ENCODE measurements around the gene RANBP9.

RANBP9 gene

DNA sequence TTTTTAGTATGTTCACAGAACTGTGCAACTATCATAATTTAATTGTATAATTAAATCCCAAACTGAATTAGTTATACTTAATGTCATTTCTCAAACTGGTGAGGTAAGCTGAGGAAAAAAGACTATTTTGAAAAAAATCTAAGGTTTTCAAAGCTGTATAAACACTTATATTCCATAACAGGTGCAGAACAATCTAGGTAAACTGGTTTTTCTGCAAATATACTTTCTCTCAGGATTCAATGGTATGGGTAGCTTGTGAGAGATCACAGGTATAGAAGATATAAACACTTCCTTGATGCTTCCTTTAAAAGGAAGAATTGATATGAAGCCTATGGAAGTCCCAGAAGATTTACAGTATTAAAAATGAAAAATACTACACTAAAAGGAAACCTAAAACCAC lies 62.8 kb downstream of the RANBP9 start:
- DNase-seq: no peak

DNA sequence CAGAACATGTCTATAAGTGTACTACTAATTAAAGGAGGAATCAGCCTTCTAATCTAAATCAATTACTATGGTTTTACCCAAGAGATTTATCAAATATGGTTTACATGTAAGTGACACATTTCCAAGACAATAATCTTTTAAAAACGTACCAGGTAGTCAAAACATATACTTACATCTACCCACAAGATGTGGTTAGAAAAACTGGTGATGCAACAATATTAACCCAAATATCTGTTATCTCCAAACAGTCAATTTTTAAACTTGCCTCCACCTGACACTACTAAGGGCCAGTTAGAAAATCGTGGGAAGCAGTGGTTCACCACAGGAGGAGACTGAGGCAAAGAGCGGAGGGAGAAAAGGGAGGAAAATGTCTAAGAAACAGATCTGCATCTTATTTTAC lies 68.5 kb downstream of the RANBP9 start:
- peak in 1 of 5 experiments; percentile 6 for DNase-seq

DNA sequence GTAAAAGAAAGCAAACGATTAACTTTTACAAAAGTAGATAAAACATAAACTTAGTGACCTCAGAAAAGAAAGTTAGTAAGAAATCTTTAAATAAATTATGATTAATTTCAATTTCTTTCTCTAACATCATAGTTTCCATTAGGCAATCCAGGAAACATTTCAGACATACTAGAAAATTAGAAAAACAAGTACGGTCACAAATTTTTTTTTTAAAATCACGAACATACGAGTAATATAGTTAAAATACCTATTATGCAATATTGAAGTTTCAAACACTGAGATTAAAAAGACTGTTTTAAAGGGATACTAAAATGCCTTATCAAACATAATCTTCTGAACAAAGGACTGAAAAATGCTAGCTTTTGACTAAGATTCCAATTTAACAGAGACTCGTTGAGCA lies 70.3 kb downstream of the RANBP9 start:
- DNase-seq: no peak

DNA sequence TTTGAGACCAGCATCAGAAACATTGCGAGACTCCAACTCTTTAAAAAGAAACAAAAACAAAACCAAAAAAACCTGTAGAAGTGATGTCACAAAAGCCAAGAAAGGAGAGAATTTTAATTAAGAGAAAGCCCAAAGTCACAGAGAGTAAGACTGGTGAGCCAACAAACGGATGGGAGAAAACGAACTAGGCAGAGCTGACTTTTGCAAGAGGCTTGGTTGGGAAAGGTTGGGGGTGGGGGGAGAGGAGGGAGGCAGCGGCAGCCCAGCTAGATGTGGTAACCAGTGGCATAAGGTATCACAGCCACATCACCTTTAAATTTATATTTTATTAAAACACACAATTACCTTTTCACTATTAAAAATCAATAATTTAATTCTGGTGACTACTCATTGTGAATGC lies 73.0 kb downstream of the RANBP9 start:
- no peak for DNase-seq

DNA sequence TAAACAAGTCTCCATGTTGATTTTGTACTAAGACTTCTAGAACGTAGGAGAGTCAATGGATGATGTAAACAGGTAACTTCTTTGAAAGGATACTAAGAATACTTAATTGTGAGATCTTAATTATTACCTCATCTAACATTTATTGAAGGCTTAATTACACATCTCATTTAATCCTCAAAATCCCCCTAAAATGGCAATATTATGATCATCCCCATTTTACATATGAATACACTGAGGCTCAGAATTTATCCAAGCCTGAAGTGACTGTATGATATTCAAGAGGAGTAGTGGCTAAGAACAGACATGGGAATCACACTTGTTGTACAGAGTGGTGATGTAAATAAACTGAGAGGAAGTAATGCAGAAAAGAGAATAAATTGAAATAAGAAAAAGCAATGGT lies 73.6 kb downstream of the RANBP9 start:
- DNase-seq: no peak

DNA sequence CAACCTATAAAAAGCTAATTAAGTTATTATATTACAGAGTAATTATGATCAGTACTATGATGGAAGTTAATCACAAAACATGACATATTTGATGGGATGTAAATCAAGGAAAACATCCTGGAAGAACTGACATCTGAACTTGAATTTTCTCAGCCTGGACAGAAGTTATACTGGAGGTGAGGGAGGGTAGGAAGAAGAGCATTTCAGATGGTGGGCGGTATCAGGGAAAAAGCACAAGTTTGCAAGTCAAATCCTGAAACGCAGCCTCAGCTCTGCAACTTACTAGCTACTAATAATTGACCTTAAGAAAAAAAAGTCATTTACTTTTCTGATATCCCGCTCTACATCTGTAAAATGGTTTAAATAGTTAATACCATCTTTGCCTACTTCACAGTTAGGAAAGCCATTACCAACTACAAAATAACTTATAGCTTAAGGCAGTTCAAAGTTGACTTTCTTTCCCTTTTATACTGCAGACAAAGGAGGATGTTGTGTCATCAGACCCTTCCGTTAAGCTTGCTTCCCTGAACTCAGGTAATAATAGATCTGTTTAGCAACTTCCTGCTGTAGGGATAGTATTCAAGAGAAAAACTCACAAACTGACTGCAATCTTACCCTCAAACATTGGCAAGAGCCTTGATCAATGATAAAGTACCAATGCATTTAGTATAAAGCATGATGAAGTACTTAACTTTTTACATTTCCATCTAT lies 75.5 kb downstream of the RANBP9 start:
- no peak for DNase-seq

DNA sequence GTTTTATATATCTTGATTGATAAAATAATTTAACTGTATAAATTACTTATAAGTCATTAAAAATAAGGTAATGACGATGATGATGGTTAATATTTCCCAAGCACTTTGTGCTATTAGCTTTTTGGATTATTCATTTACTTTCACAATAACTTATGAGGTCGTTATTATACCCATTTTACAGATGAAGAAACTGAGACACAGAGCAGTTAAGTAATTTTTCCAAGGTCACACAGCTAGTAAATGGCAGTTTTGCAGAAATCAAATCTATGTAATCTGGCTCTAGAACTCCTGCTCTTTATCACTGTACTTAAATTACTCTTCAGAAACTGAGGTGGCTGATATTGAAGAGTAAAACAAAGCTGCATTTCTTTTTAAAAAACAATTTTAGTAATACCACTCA lies 78.3 kb downstream of the RANBP9 start:
- DNase-seq: no peak

DNA sequence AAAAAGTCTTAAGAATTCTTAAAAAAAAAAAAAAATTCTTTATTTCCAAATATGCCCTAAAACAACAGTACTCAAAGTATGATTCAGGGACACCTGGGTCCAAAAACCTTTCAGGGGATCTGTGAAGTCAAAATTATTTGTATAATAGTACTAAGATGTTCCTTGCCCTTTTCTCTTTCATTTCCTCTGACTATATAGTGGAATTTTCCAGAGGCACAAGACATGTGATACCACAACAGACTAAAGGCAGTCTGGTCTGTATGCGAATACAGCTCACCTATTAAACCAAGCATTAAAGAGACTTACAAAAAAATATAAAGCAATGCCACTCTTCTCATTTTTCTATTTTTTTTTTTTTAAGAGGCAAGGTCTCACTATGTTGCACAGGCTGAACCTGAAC lies 81.1 kb downstream of the RANBP9 start:
- no peak for DNase-seq

DNA sequence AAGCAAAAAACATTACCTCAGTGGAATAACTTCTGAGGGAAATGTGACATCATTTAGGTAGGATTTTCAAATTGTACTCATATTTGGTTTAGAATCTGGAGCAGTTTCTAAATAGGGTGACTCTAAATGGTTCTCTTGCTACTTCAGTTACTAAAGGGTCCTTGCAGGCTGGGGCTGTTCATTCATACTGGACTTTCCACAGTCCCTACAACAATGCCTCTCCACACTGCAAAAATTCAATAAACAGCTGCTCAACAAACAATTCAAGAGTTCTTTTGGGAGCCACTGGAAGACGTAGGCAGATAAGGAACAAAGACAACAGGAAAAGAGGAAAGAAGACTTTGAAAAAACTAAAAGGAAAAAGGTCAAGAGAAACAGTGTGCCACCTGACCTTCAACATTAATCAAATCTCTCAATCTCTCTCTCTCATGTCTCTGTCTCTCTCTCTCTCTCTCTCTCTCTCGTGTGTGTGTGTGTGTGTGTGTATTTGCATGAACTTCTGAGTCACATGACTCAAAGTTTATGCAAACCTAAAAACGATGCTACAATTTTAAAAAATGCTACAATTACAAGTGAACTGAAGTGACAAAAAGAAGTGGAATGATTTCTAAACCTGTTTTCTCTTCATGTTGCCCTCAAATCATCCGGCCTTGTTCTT lies 82.0 kb downstream of the RANBP9 start:
- no peak for DNase-seq

DNA sequence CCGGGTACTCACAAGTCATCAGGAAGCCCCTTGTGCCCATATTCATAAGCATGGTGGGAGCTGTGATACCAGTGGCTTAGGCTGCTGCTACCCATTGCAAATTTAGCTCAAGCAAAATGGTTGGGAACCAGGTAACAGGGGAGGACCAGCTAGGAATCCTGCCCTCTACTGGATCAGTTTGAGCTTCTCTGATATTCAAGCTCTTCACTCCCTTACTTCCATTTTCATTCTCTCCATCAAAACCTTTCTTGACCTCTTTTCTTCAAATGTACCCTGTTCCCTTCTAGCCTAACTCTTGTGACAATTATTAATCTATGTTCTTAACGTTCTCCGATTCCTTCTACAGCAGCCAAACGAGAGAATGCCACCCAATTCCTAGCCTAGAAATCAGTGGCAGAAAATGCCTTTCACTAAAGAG lies 86.8 kb downstream of the RANBP9 start:
- DNase-seq: peak in 2 of 5 experiments; percentile 7 to 65

DNA sequence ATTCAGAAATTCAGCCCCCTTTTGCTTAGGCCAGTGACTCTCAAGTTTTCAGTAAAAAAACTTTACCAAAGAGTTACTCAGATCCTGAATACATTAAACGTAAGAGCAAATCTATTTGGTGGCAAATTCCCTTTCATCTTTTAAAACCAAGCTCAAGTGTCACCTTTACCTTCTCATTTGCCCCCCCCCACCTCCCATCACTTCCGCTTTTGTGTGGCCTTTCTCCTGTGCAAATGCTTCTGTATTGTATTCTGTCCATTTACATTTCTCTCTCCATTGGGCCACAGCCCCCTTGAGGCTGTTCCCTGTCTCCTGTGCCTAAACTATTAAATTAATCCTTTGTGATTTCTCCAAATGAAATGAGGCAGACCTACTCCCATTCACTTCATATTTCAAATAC lies 94.6 kb downstream of the RANBP9 start:
- no peak for DNase-seq

DNA sequence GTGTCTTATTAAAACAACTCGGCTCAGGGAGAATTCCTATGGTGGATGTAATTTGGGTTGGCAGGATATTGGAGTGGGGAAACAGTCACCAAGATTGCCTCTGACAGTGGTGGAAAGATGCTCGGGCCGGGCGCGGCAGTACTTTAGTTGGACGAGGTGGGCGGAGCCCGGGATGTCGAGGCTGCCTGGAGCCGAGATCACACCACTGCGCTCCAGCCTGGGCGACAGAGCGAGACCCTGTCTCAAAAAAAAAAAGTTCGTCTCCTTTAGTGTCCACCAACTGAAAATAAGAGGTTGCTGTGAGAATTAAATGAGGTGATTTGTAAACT lies 95.9 kb downstream of the RANBP9 start:
- peak; percentile 21 to 48 (median 31) for DNase-seq

DNA sequence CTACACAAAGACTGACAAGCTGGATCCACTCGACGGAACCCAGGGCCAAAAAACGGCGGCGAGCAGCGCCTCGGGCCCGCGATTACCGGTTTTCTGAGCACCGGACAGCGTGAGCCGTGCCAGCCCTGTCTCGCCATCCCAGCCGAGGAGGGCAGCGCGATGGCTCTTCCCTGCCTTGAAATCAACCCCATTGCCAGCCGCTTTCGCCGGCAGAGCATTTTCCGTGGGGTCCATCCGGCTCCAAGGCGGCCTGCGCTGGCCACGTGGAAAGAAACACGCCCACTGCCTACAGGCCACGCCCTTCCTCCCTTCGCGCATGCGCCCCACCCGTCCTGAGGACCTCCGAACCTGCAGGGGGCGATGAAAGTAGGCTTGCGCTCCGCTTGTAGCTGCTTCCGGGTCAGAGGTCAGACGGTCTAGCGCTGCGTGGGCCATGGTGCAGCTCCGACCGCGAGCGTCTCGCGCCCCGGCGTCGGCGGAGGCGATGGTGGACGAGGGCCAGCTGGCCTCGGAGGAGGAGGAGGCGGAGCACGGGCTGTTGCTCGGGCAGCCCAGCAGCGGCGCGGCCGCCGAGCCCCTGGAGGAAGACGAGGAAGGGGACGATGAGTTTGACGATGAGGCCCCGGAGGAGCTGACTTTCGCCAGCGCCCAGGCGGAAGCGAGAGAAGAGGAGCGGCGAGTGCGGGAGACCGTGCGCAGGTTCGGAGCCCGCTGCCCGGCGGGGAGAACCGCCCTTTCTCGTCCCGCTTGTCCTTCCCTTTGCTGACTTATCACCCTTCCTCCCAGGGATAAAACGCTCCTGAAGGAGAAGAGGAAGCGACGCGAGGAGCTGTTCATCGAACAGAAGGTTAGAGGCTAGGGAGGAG lies 96.5 kb downstream of the RANBP9 start, which contains the start of gene NOL7:
Gene NOL7, plus strand, starts transcription at position 410 of the 866 bp plus-strand sequence. Its CDS starts 24 bp downstream, at position 434.
- DNase-seq: peak; percentile 97 to 98 (median 98)

DNA sequence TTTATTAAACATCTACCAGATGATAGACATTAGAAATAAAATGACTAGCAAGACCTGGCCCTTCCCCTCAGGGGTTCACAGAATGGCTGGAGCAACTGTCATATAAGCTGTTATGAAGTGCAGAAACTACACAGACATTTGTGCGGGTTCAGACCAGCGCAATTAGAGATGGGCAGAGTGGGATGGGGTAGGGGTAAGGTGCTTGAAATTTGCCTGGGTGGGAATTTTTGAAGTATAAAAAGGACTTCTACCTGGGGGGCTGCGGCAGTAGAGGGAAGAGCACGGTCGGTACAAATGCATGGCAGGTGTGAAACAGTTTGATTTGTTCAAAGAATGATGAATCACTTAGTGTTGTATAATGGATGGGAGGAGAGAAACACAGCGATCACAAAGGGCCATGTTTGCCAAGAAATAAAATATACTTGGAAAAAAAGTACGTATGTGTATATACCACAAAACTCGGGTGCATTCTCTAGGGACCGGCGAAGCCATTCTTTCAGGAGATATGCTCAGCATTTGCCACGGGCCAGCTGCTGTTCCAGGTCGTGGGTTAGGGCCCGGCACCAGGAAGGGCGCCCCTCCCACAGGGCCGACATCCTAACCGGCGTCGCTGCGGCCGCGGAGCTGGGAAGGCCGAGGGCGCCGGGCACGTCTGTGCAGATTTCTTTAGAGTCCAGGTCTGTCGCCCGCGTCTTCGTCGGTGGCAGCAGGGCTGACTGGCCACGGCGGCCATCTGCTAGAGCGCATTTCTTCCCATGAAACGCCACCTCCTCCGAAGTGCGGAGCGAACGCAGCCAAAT lies 97.3 kb downstream of the RANBP9 start:
- peak in 2 of 5 experiments; percentile 12 to 22 for DNase-seq

DNA sequence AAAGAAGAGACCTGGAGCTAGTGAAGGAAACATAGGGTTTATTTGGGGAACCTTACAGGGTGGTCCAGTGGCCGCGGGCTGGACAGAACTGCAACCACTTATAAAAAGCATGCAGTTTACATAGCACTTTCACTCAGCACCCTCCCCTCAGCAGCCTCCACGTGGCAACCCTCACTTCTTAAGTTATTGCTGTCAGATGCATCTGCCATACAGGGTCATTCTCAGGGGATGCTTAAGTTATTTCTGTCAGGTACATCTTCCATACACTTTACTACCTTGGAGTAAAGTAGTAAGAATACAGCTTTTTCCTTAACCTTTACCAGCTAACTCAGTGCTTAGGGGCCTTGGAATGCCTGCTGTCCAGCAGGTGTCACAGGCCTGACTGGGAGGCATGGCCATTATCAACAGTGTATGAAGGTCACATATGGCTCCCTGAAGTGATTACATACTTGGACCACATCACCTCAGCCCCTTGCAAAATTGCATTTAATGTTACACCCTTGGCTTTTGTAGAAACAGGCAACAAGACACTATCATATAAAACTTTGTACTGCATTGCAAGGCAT lies 98.5 kb downstream of the RANBP9 start:
- no peak for DNase-seq

DNA sequence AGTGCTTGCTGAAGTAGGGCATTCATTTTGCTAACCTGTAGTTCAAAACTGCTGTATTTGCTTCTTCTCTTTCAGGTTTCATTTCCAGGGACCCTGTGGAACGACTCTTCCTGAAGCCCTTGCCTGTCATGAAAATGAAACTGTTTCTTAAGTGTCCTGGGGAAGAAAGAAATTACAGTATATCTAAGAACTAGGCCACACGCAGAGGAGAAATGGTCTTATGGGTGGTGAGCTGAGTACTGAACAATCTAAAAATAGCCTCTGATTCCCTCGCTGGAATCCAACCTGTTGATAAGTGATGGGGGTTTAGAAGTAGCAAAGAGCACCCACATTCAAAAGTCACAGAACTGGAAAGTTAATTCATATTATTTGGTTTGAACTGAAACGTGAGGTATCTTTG lies 99.9 kb downstream of the RANBP9 start:
- peak in 1 of 5 experiments; percentile 20 for DNase-seq

DNA sequence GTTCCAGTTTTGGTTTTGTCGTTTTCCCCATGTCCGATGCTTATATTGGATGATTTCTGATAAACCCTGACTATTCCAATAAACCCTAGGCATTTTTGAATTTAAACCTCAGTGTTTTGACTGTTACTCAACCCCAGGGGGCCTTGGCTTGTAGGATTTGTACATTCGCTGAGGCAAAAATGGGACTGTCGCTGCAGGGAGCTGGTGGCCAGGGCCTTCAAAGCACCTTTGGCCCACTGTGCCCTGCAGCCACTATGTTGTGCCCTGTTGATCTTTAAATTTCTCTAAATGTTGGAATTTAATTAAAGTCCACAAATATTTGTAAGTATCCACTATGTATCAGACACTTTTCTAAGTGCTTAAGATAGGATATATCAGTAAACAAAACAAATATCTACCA lies 106.0 kb downstream of the RANBP9 start:
- DNase-seq: no peak

DNA sequence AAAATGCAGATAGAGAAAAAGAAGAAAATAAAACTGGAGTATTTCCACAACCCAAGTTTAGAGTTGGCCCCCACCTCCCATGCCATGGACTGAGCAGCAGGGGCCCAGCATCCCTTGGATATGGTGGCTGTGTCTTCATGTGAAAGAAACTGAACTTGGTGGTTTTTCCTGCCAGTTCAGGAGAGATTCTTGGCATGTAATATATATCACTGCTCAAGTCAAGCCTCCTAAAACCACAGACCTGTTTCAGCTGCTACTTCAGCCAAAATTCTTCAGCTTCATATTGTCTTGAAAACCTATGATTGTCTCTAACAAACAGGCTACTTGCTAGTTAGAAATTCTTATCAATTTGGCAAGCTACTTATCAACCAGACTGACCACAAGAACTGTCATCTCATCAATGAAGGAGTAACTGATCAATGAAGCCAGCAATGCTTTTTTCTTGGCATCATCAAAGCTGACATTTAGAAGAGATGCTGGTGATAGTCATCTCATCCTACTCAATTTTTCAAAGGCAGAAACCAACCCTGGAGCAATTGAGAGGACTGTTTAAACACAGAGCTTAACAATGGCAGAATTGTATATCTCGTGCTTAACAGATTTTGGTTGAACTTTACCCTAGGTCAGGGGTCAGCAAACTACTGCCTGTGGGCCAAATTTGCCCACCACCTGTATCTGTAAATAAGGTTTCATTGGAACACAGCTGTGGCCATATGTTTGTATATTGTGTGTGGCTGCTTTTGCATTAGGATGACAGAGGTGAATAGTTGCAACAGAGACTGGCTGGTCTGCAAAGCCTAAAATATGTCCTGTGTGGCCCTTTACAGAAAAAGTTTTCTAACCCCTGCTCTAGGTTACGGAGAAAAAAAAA lies 106.9 kb downstream of the RANBP9 start:
- no peak for DNase-seq

DNA sequence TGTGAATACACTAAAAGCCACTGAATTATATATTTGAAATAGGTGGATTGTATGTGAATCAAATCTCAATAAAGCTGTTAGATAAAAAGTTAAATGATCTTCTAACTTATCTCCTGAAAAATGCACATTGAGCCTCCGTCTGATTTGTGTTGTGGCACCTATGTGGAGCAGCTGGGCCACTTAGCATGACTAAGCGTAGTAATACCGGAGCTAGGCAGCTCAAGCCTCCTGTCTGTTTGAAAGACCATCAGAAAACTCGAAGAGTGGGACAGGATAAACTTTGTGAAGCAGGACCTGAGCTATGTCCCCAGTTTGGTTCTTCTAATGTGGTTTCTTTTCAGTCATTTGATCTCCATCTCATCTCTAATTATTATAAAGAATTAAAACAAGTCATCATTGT lies 107.5 kb downstream of the RANBP9 start:
- no peak for DNase-seq

DNA sequence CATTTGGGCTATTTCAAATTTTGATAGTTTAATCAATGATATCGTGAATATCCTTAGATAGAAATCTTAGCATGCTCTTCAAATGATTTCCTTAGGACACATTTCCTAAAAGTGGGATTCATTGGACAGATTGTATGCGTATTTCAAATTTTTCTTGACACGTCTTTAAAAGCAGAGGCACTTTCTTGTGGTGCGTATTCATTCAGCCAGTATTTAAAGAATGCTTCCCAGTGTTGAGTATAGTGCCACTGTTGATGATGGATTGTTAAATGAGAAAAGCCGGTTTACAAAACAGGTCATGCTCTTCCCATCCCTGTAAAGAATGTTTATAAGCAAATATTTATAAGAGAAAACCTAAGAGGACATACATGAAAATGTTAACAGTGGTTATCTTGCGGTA lies 111.6 kb downstream of the RANBP9 start:
- no peak for DNase-seq

DNA sequence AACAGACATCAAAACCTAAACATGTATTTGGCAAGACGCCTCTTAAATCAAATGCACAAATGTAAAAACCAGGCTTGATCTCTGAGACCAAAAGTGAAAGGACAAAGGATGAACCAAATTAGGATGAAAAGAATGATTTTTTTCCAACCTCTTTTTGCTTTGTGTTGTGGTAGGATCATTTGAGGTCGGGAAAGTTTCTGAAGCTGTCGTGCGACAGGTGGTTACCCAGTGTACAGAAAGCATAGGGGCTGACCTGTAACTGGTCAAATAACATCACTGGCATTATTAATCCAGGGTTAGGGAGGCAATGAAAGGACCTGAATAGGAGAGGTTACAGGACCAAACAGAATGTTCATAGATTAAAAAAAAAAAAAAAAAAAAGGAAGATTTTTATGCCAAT lies 114.6 kb downstream of the RANBP9 start:
- DNase-seq: no peak
